Adrenal gland (tissue), 5 donors: ENCODE data around the gene MYO1B.

Experiments
- CTCF ChIP-seq, 6 experiments: fragments of 450-650 bp in 4 of 6; fragments of 200-600 bp in 2 of 6; sonication (generic) in 1 of 6; IDR thresholded peaks; 1 replicate in 5 of 6; 2 replicates in 1 of 6; pipeline versions ENCODE4 v1.5.1 to v1.8.0; 2016 to 2021; ENCODE audit warnings: antibody characterized with exemption in 6 of 6, mild to moderate bottlenecking in 2 of 6, moderate library complexity in 1 of 6
- POLR2A ChIP-seq, 2 donors: fragments of 450-650 bp; IDR thresholded peaks; one replicate each; pipeline ENCODE4 v1.6.1; 2017; ENCODE audit warnings: antibody characterized with exemption in 2 of 2, mild to moderate bottlenecking in 2 of 2, moderate library complexity in 1 of 2
- donor health status: DM: no; HTN: no; CAD: no.

GRCh38 chr2:191362841-191363240, 117.6 kb downstream of the MYO1B start:
- TF ChIP-seq CTCF (IDR thresholded peaks at IDR 0.05) = no peak
- TF ChIP-seq POLR2A (IDR thresholded peaks at IDR 0.05) = no peak
